Measurements from ENCODE around the gene CAST.
A peak's percentile ranks its signal among the peaks of the same experiment; 100 is the strongest.
"Not testable (repeated sequence)": the region's sequence is repeated elsewhere in the genome, so short reads cannot be mapped to it uniquely, and the experiment has no call there.

Gene CAST

DNA sequence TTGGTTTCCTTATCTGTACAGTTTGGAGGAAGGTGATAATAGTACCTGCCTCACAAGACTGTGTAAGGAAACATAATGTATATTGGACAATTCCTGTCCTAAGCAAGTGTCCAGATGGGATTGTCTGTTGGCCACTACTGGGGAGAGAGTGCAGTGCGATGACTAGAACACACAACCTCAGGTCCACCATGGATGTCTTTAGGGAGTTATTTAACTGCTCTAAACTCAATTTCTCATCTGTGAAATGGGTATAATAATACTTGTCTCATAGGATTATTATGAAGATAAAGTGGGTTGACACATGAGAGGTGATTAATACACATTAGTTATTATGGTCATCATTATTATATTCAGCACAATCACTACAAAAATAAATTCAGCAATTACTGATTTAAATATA lies 63.1 kb downstream of the CAST start:
- Mint-ChIP-seq H3K27ac (no peak overlapping the region), H3K36me3 (ENCODE audit: low read depth) (peaks cover 43% of the 10 kb centered on the region), H3K4me1 (ENCODE audit: low read depth) (peaks cover 30% of the 10 kb centered on the region), H3K4me3 (no peak overlapping the region), H3K9me3 (no peaks in the 10 kb centered on the region), H3K27me3 (no peaks in the 10 kb centered on the region)
- no peak for DNase-seq

DNA sequence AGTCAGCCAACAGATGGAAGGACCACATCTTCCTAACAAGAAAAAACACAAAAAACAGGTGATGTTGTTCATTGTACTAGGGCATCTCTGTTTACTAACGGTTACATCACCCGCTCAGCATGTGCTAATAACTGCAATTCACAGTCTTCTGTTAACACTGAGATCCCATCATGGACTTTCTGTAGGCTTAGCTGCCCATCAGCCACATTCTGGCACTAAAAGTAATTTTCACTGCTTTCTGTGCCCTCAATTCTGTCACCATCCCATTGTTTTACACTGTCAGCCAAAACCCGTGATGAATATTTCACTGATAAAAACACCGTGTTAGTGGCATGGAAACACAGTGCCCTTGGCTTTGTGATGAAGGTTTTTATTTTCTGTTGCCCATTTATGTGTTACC lies 64.6 kb downstream of the CAST start:
- H3K36me3 Mint-ChIP-seq (ENCODE audit: low read depth), result peaks cover 55% of the 10 kb centered on the region
- H3K27me3 Mint-ChIP-seq, result no peaks in the 10 kb centered on the region
- no peak overlapping the region for H3K4me3 Mint-ChIP-seq
- H3K9me3 Mint-ChIP-seq, result no peaks in the 10 kb centered on the region
- DNase-seq, result no peak
- H3K27ac Mint-ChIP-seq, result no peak overlapping the region
- peaks cover 22% of the 10 kb centered on the region for H3K4me1 Mint-ChIP-seq (ENCODE audit: low read depth)

DNA sequence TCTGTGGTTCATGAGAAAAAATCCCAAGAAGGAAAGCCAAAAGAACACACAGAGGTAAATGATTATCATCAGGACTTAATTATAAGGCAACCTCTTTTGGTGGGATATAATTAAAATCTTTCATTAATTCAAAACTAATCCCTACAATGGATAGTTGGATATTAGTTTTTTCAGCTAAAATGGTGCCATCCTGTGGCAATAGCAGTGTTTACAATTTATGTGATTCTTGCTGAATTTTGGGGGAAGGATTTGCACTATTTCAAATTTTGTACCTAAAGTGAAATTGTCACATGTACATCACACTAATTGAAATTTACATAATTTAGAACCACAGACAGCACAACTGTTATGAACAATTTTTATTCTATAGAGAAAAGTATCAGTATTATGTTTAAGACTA lies 67.0 kb downstream of the CAST start:
- peaks cover 18% of the 10 kb centered on the region for H3K4me1 Mint-ChIP-seq (ENCODE audit: low read depth)
- DNase-seq, result no peak
- no peak overlapping the region for H3K27ac Mint-ChIP-seq
- H3K4me3 Mint-ChIP-seq, result no peak overlapping the region
- peaks cover 54% of the 10 kb centered on the region for H3K36me3 Mint-ChIP-seq (ENCODE audit: low read depth)
- no peaks in the 10 kb centered on the region for H3K27me3 Mint-ChIP-seq
- no peaks in the 10 kb centered on the region for H3K9me3 Mint-ChIP-seq

DNA sequence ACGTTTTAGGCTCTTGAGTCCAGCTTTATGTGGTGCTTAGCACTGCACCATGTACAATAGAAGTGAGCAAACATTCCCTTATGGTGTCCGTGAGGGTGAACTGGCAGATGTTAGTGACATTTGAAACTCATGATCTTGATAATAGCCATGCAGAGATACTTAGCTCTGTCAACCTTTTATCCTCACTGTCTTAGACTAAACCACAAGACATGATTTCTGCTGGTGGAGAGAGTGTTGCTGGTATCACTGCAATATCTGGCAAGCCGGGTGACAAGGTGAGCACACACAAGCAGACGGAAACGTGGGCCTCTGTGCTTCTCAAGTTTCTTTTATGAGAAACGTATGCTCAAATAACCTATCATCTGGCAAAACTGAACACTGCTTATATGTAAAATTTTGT lies 68.4 kb downstream of the CAST start:
- peaks cover 21% of the 10 kb centered on the region for H3K4me1 Mint-ChIP-seq (ENCODE audit: low read depth)
- no peak overlapping the region for H3K27ac Mint-ChIP-seq
- H3K27me3 Mint-ChIP-seq, result no peaks in the 10 kb centered on the region
- H3K9me3 Mint-ChIP-seq, result no peaks in the 10 kb centered on the region
- no peak for DNase-seq
- H3K4me3 Mint-ChIP-seq, result no peak overlapping the region
- H3K36me3 Mint-ChIP-seq (ENCODE audit: low read depth), result peaks cover 52% of the 10 kb centered on the region

DNA sequence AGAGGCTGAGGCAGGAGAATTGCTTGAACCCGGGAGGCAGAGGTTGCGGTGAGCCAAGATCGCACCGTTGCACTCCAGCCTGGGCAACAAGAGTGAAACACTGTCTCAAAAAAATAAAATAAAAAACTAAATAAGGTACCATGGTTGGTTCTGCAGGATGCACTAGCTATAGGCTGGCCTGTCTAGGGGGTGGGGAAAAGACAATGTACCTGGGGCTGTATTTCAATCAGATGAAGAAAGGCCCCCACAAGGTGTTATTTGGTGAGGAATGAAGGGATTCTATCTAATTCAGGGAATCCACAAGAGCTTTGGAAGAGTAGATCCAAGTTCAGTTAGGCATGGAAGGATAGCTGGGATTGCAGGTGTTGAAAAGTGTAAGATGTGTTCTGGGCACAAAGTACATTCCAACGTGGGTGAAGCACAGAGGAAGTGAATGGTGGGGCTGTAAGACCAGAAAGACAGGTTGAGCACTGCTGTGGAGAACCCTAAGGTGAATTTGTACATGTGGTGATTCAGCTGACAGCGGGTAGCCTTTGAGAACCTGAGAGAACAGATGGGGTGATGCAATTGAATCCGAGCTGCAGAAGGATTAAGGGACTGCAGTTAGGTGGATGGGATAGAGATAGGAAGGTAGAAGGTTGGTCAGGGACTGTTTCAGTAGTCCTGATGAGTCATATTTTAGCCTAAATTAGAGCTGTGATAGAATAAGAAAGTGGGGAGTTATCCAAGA lies 71.8 kb downstream of the CAST start:
- Mint-ChIP-seq H3K36me3 (ENCODE audit: low read depth) (peaks cover 58% of the 10 kb centered on the region), H3K9me3 (no peaks in the 10 kb centered on the region), H3K4me1 (ENCODE audit: low read depth) (peaks cover 10% of the 10 kb centered on the region), H3K27me3 (no peaks in the 10 kb centered on the region), H3K27ac (peak overlapping the region; percentile 16), H3K4me3 (no peak overlapping the region)
- no peak for DNase-seq

DNA sequence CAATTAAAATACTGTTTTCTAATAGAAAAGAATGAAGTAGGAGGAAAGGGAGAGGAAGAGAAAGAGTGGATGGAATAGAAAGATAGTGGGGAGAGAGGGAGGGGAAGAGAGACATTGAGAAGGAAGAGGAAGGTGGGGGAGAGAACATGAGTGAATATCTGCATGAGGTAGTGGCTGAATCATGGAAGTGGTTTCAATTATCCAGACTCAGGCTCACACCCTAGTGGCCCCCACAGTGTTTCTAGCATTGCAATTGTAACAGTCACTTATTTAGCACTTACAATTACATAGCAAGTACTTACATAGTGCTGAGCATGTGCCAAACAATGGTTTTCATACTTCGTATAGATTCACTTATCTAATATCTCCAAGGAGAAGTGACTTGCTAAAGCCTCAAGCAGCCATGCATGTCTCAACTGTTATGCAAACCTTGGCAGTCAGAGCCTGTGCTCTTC lies 72.7 kb downstream of the CAST start:
- H3K4me3 Mint-ChIP-seq, result no peak overlapping the region
- H3K27ac Mint-ChIP-seq, result peak overlapping the region; percentile 13
- no peaks in the 10 kb centered on the region for H3K9me3 Mint-ChIP-seq
- H3K27me3 Mint-ChIP-seq, result no peaks in the 10 kb centered on the region
- H3K36me3 Mint-ChIP-seq (ENCODE audit: low read depth), result peaks cover 54% of the 10 kb centered on the region
- no peak for DNase-seq
- peaks cover 10% of the 10 kb centered on the region for H3K4me1 Mint-ChIP-seq (ENCODE audit: low read depth)

DNA sequence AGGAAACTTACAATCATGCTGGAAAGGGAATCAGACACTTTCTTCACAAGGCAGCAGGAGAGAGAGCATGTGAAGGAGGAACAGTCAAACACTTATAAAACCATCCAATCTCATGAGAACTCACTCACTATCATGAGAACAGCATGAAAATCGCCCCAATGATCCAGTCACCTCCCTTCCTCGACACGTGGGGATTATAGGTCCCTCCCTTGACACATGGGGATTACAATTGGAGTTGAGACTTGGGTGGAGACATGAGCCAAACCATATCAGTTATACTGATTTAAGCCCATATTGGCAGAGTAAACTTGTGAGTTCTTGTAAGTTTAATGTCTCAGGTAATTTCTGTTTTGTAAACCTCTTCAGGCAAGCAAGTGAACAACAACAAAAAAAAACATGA lies 74.8 kb downstream of the CAST start:
- H3K9me3 Mint-ChIP-seq, result no peaks in the 10 kb centered on the region
- no peak overlapping the region for H3K4me3 Mint-ChIP-seq
- peaks cover 21% of the 10 kb centered on the region for H3K4me1 Mint-ChIP-seq (ENCODE audit: low read depth)
- H3K27me3 Mint-ChIP-seq, result no peaks in the 10 kb centered on the region
- H3K27ac Mint-ChIP-seq, result peak overlapping the region; percentile 63
- H3K36me3 Mint-ChIP-seq (ENCODE audit: low read depth), result peaks cover 58% of the 10 kb centered on the region
- DNase-seq, result no peak

DNA sequence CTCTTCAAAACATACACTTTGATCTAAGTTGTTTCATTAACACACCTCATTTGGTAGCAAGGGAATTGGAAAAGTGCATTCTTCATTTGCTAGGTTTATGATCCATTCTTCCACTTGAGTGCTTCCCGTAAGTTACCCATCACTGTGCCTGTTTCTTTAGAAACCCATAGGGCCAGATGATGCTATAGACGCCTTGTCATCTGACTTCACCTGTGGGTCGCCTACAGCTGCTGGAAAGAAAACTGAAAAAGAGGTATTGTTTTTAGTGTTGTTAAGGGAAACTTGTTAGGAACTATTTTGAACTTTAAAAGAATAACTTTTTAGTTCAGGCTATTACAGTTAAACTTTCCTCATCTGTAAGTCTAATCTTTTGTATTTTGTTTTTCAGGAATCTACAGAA lies 78.9 kb downstream of the CAST start:
- peaks cover 33% of the 10 kb centered on the region for H3K4me1 Mint-ChIP-seq (ENCODE audit: low read depth)
- no peak for DNase-seq
- H3K27me3 Mint-ChIP-seq, result no peaks in the 10 kb centered on the region
- H3K27ac Mint-ChIP-seq, result peak overlapping the region; percentile 78
- H3K9me3 Mint-ChIP-seq, result peaks cover 2% of the 10 kb centered on the region
- peaks cover 88% of the 10 kb centered on the region for H3K36me3 Mint-ChIP-seq (ENCODE audit: low read depth)
- H3K4me3 Mint-ChIP-seq, result no peak overlapping the region

DNA sequence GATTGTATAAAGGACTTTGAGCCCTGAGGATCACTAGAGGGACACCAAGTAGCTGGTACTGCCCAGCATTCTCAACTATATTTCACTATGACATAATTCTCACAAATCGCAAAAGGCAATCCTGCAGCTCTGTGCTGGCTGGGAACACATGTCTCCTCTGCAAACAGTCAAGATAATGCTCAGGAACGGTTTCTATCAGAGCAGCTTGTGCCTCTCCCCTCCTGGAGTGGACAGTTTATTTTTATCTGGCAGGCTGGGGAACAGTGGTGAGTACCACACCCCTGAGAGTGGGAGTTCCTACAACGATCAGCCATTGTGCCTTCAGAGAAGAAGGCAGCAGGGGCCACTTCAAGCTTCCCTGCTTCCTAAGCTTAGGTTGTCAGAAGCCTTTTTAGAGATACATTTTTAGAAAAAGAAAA lies 79.7 kb downstream of the CAST start:
- Mint-ChIP-seq H3K4me1 (ENCODE audit: low read depth) (peaks cover 34% of the 10 kb centered on the region), H3K9me3 (peaks cover 2% of the 10 kb centered on the region), H3K36me3 (ENCODE audit: low read depth) (peaks cover 90% of the 10 kb centered on the region), H3K27me3 (no peaks in the 10 kb centered on the region), H3K4me3 (no peak overlapping the region), H3K27ac (peak overlapping the region; percentile 78)
- DNase-seq, result no peak

DNA sequence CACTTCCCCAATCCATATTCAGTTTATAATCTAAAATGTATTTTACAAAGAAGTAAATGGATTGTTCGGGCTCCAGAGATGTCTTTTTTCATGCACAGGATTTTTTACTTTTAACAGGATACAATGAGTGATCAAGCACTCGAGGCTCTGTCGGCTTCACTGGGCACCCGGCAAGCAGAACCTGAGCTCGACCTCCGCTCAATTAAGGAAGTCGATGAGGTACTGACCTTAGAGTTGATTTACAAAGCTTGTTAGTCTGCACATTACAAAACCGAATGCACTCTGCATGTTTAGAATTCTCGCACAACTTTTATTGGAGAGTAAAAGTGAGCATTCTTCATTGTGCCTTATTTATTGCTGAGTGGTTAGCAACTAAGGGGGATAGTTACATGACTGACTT lies 80.4 kb downstream of the CAST start:
- Mint-ChIP-seq H3K36me3 (ENCODE audit: low read depth) (peaks cover 90% of the 10 kb centered on the region), H3K9me3 (peaks cover 2% of the 10 kb centered on the region), H3K27ac (peak overlapping the region; percentile 48)

DNA sequence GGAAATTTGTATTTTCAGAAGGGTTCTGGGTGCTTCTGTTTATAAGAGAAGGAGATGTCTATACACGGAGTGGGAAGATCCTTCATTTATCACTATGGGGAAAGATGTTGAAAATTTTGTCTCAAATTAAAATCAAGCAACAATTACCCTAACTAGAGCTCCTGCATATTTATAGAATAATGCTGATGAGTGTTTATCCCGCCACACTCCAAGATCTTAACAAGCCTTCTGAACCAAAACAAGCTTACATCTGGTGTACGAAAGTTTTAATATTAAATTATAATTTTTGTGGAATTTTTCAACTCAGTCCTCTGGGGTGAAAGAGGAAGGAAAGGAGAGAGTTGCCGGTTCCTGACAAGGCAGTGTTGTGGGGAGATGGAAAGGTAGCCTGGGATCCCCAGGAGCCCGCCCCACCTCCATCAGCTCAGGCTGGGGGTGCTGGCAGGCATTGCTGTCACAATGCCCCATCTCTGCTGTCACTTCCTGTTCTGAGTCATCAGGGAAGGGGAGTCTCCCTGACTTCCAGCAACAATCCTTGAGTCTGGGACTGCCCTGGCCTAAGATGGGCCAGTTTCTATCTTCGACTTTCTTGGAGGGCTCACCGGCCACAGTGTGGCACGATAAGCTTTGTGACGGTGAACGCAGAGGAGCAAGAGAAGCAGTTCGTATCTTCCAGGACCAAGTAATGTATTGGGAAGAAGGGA lies 81.0 kb downstream of the CAST start:
- peaks cover 91% of the 10 kb centered on the region for H3K36me3 Mint-ChIP-seq (ENCODE audit: low read depth)
- peak overlapping the region; percentile 70 for H3K27ac Mint-ChIP-seq
- no peaks in the 10 kb centered on the region for H3K27me3 Mint-ChIP-seq
- H3K9me3 Mint-ChIP-seq, result peaks cover 2% of the 10 kb centered on the region
- peaks cover 34% of the 10 kb centered on the region for H3K4me1 Mint-ChIP-seq (ENCODE audit: low read depth)
- DNase-seq, result no peak
- no peak overlapping the region for H3K4me3 Mint-ChIP-seq

More for the DNA sequence above, 80.4 kb downstream of the CAST start:
- no peak for DNase-seq
- H3K27me3 Mint-ChIP-seq, result no peaks in the 10 kb centered on the region
- H3K4me3 Mint-ChIP-seq, result no peak overlapping the region
- H3K4me1 Mint-ChIP-seq (ENCODE audit: low read depth), result peaks cover 34% of the 10 kb centered on the region

DNA sequence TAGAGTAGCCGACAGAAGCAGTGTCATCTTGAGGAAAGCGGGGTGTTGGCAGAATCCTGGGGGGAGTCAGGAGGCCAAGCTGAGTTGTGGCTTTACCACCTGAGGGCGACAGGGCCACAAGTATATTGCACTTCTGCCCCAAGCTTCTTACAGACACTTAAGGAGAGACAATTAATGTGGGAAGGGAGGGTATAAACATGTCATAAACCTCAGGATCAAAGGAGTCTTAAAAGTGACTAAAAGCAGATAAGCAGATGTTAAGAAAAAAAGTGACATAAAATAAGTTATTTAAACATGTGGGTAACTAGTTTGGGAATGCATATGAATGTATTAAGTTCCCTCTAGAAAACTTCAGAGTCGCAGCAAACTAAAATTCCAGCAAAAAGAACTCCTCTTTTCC lies 81.6 kb downstream of the CAST start:
- H3K36me3 Mint-ChIP-seq (ENCODE audit: low read depth), result peaks cover 94% of the 10 kb centered on the region
- H3K4me3 Mint-ChIP-seq, result no peak overlapping the region
- H3K27me3 Mint-ChIP-seq, result no peaks in the 10 kb centered on the region
- peaks cover 34% of the 10 kb centered on the region for H3K4me1 Mint-ChIP-seq (ENCODE audit: low read depth)
- H3K27ac Mint-ChIP-seq, result peak overlapping the region; percentile 70
- DNase-seq, result no peak
- peaks cover 2% of the 10 kb centered on the region for H3K9me3 Mint-ChIP-seq

DNA sequence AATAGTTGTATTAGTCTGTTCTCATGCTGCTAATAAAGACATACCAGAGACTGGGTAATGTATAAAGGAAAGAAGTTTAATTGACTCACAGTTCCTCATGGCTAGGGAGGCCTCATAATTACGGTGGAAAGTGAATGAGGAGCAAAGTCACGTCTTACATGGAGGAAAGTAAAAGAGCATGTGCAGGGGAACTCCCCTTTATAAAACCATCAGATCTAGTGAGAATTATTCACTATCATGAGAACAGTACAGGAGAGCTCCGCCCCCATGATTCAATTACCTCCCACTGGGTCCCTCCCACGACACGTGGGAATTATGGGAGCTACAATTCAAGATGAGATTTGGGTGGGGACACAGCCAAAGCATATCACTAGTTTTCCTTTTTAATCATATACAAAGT lies 82.0 kb downstream of the CAST start:
- Mint-ChIP-seq H3K36me3 (ENCODE audit: low read depth) (peaks cover 95% of the 10 kb centered on the region), H3K27ac (peak overlapping the region; percentile 45), H3K4me1 (ENCODE audit: low read depth) (peaks cover 34% of the 10 kb centered on the region)
- H3K4me3 Mint-ChIP-seq, H3K9me3 Mint-ChIP-seq, DNase-seq, H3K27me3 Mint-ChIP-seq: not testable (repeated sequence)

DNA sequence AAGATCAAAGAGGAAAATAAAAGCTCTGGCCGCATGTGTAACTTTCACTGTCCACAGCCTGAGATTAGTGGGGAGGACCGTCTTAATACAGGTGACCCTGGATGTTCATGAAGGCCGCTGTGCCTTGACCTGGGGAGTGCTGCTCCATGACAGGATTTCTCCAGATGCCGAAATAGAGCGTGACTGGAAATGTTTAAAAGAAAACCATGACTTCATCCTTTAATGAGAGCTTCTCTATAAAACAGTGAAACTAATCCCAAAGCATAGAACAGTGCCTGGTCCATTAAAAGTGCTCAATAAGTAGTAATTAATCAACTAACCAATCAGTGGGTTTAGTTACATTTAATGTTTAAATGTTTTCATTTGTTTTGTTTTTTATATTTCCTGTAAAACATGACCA lies 82.8 kb downstream of the CAST start:
- Mint-ChIP-seq H3K36me3 (ENCODE audit: low read depth) (peaks cover 95% of the 10 kb centered on the region), H3K4me1 (ENCODE audit: low read depth) (peaks cover 34% of the 10 kb centered on the region), H3K4me3 (no peak overlapping the region), H3K9me3 (peaks cover 2% of the 10 kb centered on the region), H3K27me3 (no peaks in the 10 kb centered on the region), H3K27ac (peak overlapping the region; percentile 78)
- no peak for DNase-seq

DNA sequence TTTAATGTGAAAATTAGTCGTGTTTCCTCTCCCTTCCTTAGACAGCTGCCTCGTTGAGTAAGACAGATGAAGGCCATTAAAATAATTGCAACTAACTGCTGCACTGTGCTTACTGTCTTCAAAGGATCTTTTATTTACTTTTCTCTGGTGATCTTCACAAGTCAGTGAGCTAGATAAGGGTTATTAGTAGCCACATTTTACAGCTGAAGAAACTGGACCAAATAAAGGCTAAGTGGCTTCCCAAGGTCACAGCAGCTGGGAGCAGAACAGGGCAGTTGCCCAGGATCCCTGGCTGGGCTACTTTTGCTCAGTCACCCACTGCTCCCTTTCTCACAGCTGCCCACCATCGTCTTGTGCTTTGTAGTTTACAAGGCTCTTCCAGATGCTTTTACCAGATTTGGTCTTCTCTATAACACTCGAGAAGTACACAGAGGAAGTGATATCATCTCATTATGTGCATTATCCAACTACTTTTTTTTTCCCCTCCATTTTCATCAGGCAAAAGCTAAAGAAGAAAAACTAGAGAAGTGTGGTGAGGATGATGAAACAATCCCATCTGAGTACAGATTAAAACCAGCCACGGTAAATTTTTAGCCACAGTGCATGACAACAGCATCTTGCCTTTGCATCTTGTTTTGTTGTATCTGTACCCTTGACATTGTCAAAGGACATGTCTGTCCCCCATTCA lies 83.8 kb downstream of the CAST start:
- H3K27me3 Mint-ChIP-seq, result no peaks in the 10 kb centered on the region
- peaks cover 2% of the 10 kb centered on the region for H3K9me3 Mint-ChIP-seq
- peak overlapping the region; percentile 78 for H3K27ac Mint-ChIP-seq
- H3K4me1 Mint-ChIP-seq (ENCODE audit: low read depth), result peaks cover 32% of the 10 kb centered on the region
- DNase-seq, result no peak
- no peak overlapping the region for H3K4me3 Mint-ChIP-seq
- H3K36me3 Mint-ChIP-seq (ENCODE audit: low read depth), result peaks cover 92% of the 10 kb centered on the region

All from activated T-cell treated with anti-CD3 and anti-CD28 coated beads, Interleukin-2, amount 50 U/mL, for 24 hours (primary cell).